ENCODE data around the gene RFX5.
A peak's percentile ranks its signal among the peaks of the same experiment; 100 is the strongest.

RFX5 gene

DNA sequence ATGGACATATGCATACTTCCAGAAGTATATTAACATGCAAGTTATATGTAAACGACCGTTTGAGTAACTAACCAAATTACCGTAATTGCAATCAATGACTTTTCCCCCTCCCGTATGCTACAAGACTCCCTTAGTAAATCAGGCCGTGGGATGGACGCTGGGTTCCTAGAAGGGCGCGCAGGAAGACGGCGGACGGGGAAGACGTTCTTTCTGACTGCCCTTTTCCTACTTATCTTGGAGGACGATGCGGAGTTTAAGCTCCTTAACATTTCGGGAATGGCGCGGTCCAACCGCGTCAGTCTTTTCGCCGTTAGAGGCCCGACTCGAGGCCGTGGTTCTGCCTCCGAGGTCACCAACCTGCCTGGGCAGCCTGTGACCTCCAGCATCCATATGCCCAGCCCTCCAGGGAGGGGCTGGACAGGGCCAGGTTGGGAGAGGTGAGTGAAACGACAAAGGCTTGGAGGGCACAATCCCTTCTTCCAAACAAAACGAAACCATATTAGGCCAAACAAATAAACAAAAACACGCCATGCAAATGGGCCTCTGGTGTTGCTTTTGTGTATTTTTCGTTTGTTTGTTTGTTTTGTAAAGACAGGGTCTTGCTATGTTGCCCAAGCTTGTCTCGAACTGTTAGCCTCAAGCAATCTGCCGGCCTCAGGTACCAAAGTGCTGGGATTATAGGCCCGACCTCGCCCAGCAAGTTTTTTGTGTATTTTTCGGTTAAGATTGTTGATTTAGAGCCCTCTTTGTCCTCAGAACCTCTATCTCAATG lies 19.0 kb downstream of the RFX5 start:
- no peak for TF ChIP-seq SIN3A (IDR thresholded peaks at IDR 0.05; ENCODE audit: borderline replicate concordance, insufficient read depth, low read length)
- no peak for TF ChIP-seq FOXP2 (optimal IDR thresholded peaks at IDR 0.05; ENCODE audit: borderline replicate concordance, extremely low read depth, extremely low read length, insufficient read depth)
- no peak for TF ChIP-seq TAF1 (IDR thresholded peaks at IDR 0.05; ENCODE audit: borderline replicate concordance, insufficient read depth, low read length)
- TF ChIP-seq, protein P1, sequence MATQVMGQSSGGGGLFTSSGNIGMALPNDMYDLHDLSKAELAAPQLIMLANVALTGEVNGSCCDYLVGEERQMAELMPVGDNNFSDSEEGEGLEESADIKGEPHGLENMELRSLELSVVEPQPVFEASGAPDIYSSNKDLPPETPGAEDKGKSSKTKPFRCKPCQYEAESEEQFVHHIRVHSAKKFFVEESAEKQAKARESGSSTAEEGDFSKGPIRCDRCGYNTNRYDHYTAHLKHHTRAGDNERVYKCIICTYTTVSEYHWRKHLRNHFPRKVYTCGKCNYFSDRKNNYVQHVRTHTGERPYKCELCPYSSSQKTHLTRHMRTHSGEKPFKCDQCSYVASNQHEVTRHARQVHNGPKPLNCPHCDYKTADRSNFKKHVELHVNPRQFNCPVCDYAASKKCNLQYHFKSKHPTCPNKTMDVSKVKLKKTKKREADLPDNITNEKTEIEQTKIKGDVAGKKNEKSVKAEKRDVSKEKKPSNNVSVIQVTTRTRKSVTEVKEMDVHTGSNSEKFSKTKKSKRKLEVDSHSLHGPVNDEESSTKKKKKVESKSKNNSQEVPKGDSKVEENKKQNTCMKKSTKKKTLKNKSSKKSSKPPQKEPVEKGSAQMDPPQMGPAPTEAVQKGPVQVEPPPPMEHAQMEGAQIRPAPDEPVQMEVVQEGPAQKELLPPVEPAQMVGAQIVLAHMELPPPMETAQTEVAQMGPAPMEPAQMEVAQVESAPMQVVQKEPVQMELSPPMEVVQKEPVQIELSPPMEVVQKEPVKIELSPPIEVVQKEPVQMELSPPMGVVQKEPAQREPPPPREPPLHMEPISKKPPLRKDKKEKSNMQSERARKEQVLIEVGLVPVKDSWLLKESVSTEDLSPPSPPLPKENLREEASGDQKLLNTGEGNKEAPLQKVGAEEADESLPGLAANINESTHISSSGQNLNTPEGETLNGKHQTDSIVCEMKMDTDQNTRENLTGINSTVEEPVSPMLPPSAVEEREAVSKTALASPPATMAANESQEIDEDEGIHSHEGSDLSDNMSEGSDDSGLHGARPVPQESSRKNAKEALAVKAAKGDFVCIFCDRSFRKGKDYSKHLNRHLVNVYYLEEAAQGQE (IDR thresholded peaks at IDR 0.05; ENCODE audit: insufficient read depth in 1 of 2, low read depth in 2 of 2, low read length in 2 of 2), result no peak
- TF ChIP-seq POLR2AphosphoS5 (IDR thresholded peaks at IDR 0.05; ENCODE audit: low read depth, low read length), result no peak

DNA sequence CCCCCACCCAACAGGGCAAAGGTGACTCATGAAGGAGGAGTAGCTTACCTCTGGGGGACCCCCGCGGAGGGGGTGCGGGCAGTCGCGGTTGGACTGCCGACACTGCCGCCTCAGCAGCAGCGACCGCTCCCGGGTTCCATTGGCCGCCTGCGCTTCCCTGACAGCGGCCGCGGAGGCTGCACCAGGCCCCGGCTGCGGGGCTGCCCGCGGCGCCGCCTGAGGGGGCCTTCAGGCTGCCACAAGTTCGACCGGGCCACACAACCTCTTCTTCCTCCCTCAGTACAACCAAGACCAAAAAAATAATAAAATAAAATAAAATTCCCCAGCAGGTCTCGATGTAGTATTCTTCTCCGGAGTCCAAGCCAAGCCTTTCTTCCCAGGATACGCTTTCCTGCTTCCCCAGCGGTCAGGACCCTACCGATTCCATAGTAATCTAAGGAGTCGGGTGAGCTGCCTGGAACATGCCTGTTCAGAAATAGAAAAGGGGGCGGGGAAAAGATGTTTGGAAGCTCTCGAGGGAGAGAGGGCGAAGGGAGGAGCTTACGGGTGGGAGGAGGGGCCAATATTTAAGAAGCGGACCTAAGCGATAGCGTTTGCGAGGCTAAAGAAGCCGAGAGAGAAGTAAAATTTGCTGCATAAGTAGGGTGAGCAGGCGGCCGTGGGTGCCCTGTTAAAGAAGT lies 19.7 kb downstream of the RFX5 start, which contains the start of gene PI4KB:
PI4KB (minus strand) TSS at position 194 of the 680 bp plus-strand sequence. CDS start 10,935 bp downstream, outside the sequence.
- TF ChIP-seq SIN3A (IDR thresholded peaks at IDR 0.05; ENCODE audit: borderline replicate concordance, insufficient read depth, low read length) (no peak), POLR2AphosphoS5 (IDR thresholded peaks at IDR 0.05; ENCODE audit: low read depth, low read length) (peak; percentile 63)

DNA sequence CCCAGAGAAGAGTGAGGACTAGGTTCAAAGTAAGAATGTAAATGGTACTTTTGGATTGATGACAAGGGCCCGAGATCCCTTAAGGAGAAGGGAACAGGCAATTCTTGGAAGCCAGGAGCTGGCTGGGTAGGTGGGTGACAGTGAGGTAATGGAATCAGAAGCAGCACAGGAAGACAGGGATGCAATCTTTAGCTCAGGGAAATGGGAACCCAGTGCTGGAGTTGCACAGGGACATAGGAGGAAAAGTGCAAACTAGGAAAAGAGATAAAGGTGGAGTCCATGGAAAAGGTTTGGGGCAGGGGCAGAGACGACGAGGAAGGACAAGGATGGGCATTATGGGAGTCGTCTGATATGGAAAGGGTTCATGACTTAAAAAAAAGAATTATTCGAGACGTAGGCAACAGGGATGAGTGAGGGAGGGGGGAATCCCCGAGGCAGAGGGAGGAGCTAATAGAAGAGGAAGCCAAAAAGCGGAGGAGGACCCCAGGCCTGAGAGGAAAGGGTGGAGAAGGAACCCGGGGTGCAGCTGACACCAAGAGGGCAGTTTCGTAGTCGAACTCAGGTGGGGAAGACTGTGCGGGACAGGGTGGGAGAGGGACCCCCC lies 20.3 kb downstream of the RFX5 start:
- TF ChIP-seq TAF1 (IDR thresholded peaks at IDR 0.05; ENCODE audit: borderline replicate concordance, insufficient read depth, low read length), result peak; percentile 15; the same call in 1 of the 2 replicates
- TF ChIP-seq SIN3A (IDR thresholded peaks at IDR 0.05; ENCODE audit: borderline replicate concordance, insufficient read depth, low read length), result no peak

GRCh38 chr1:151325646-151326429 lies 21.2 kb downstream of the RFX5 start:
- no peak for TF ChIP-seq FOXP2 (optimal IDR thresholded peaks at IDR 0.05; ENCODE audit: borderline replicate concordance, extremely low read depth, extremely low read length, insufficient read depth)
- no peak for TF ChIP-seq SIN3A (IDR thresholded peaks at IDR 0.05; ENCODE audit: borderline replicate concordance, insufficient read depth, low read length)
- TF ChIP-seq, protein P1 (IDR thresholded peaks at IDR 0.05; ENCODE audit: insufficient read depth in 1 of 2, low read depth in 2 of 2, low read length in 2 of 2), result no peak
- TF ChIP-seq POLR2AphosphoS5 (IDR thresholded peaks at IDR 0.05; ENCODE audit: low read depth, low read length), result no peak
- TF ChIP-seq TAF1 (IDR thresholded peaks at IDR 0.05; ENCODE audit: borderline replicate concordance, insufficient read depth, low read length), result no peak

DNA sequence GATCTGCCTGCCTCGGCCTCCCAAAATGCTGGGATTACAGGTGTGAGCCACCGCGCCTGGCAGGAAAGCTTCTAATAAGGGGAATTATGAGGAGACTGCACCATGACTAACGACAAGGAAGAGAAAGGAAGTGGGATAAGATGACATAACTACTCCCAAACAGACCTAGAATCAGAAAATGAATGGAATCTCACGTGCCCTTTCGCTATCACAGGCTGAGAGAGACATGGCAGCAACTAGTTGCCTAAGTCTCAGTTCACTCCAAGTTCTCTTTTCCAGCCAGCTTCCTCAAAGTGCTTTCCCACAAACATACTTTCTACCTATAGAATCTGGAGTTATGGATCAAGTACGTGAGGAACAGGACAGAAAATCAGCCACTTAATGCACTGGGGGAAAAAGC lies 21.8 kb downstream of the RFX5 start:
- TF ChIP-seq FOXP2 (optimal IDR thresholded peaks at IDR 0.05; ENCODE audit: borderline replicate concordance, extremely low read depth, extremely low read length, insufficient read depth) (no peak), SIN3A (IDR thresholded peaks at IDR 0.05; ENCODE audit: borderline replicate concordance, insufficient read depth, low read length) (no peak), TAF1 (IDR thresholded peaks at IDR 0.05; ENCODE audit: borderline replicate concordance, insufficient read depth, low read length) (no peak), POLR2AphosphoS5 (IDR thresholded peaks at IDR 0.05; ENCODE audit: low read depth, low read length) (no peak)
- TF ChIP-seq, protein P1 (IDR thresholded peaks at IDR 0.05; ENCODE audit: insufficient read depth in 1 of 2, low read depth in 2 of 2, low read length in 2 of 2), result no peak

Measured in PFSK-1 (cell line).